Heart left ventricle (tissue), 16 donors: ENCODE data around the gene PCNT. TPM values are rescaled to one million over a fixed set of nuclear protein-coding genes. Genes with fewer than 3 reads are reported as not detected.

Experiments used
- ATAC-seq, 4 donors: fragments of 200-7000 bp; cut with Tn5 transposase; one replicate each; pipeline ENCODE4 v1.9.1; 2020 to 2022; ENCODE audit warnings: moderate library complexity in 4 of 4, mild to moderate bottlenecking in 3 of 4, moderate number of reproducible peaks in 1 of 4
- DNase-seq, 5 donors: peaks; one replicate each; pipeline ENCODE4 v3.0.0-alpha.2; 2020
- H3K27ac ChIP-seq, 12 donors: fragments of 200-600 bp; sonication (generic) in 4 of 12; one replicate each; pipeline versions ENCODE4 v1.5.0 to v1.8.0; 2016 to 2022; ENCODE audit warnings: mild to moderate bottlenecking in 2 of 12
- H3K27me3 ChIP-seq, 9 donors: fragments of 200-600 bp; sonication (generic) in 2 of 9; one replicate each; pipeline versions ENCODE4 v1.5.1 to v1.8.0; 2016 to 2022; ENCODE audit warnings: mild to moderate bottlenecking in 3 of 9
- H3K36me3 ChIP-seq, 9 donors: fragments of 200-600 bp; sonication (generic) in 2 of 9; one replicate each; pipeline versions ENCODE4 v1.5.0 to v1.8.0; 2018 to 2022; ENCODE audit warnings: mild to moderate bottlenecking in 2 of 9
- H3K4me1 ChIP-seq, 12 donors: fragments of 200-600 bp; sonication (generic) in 4 of 12; one replicate each; pipeline versions ENCODE4 v1.5.0 to v1.8.0; 2016 to 2022; ENCODE audit warnings: mild to moderate bottlenecking in 3 of 12
- H3K4me3 ChIP-seq, 12 donors: fragments of 200-600 bp; sonication (generic) in 4 of 12; one replicate each; pipeline versions ENCODE4 v1.5.0 to v1.8.0; 2017 to 2022; ENCODE audit warnings: mild to moderate bottlenecking in 9 of 12, moderate library complexity in 4 of 12
- H3K9me3 ChIP-seq, 12 donors: fragments of 200-600 bp; sonication (generic) in 4 of 12; one replicate each; pipeline versions ENCODE4 v1.5.0 to v1.8.0; 2016 to 2022; ENCODE audit warnings: mild to moderate bottlenecking in 1 of 12
- POLR2A ChIP-seq, 2 donors: fragments of 450-650 bp; IDR thresholded peaks; one replicate each; pipeline ENCODE4 v1.6.1; 2017; ENCODE audit warnings: antibody characterized with exemption in 2 of 2, mild to moderate bottlenecking in 2 of 2, moderate library complexity in 2 of 2
- WGBS, 4 donors: extraction: QIAGEN DNeasy Blood & Tissue Kit in 2 of 4; methylation state at CpG; one replicate each; pipeline versions ENCODE4 v1.1.5 to v1.1.7; 2013 to 2018; 5-methylcytosine and 5-hydroxymethylcytosine counted together
- intact Hi-C, 10 donors: fragments of 100-400 bp; cut with DNase I; formaldehyde crosslinking; loops; one replicate each; pipeline versions ENCODE4 v1.11.1 to v1.14.2; 2022
- polyA plus RNA-seq, 2 donors: library from polyadenylated mRNA; stranded (reverse); fragments of 200-250 nt; gene quantifications; one replicate each; pipeline ENCODE4 v1.2.3, GENCODE V29; 2013
- total RNA-seq, 9 donors: library from RNA; depleted of rRNA in 2 of 9; stranded (reverse); fragments of >200 nt in 2 of 9; fragmentation: NEBNext Ultra II Directional in 3 of 9; extraction: Animal tissue kit (Norgen Biotek cat#: 25700) in 3 of 9; gene quantifications; one replicate each; pipeline versions ENCODE4 v1.1.0 to v1.2.4, GENCODE V29; 2016 to 2023
- TF ChIP-seq, protein P1 (sequence below), 12 donors: fragments of 200-600 bp; sonication (generic) in 4 of 12; IDR thresholded peaks; one replicate each; pipeline versions ENCODE4 v1.5.0 to v1.8.0; 2018 to 2022; ENCODE audit warnings: antibody characterized with exemption in 12 of 12, mild to moderate bottlenecking in 5 of 12
- donor health status: ischemic (EF 13 %, LVEDD 7.1; RV severe dilation, severe dysfunction).
- donor health status: healthy with polysubstance abuse.
- donor health status: DM: no; HTN: yes; CAD: no.
- donor health status: DM: no; HTN: no; CAD: no.
- donor health status: ischemic (EF 25% LVEDD 6.9; RV normal size, moderate dysfunction).
- donor health status: ischemic (EF 25% LVEDD 5.7; RV mildly dilated, moderate dysfunction).
- donor health status: healthy.
- donor health status: DM: yes; HTN: yes; CAD: no.
- donor health status: ischemic (EF 35%, LVEDD 5.7; RV mildly dilated, moderate dysfunction).
- donor health status: nonischemic (EF 11% LVEDD 7.7; RV severe dilation, severe dysfunction).
- donor health status: DM: yes; HTN: yes; CAD: no.
- donor health status: PGD.
- donor health status: ischemic (EF 29% LVEDD 5.4; RV normal size, mild dysfunction).
- donor health status: nonischemic (EF 23%, LVEDD 6.1; RV moderate dilation, normal function).

The PCNT gene
- total and polyA plus RNA-seq, 11 donors = 17.0 to 73.0 (median 36.7) TPM

DNA sequence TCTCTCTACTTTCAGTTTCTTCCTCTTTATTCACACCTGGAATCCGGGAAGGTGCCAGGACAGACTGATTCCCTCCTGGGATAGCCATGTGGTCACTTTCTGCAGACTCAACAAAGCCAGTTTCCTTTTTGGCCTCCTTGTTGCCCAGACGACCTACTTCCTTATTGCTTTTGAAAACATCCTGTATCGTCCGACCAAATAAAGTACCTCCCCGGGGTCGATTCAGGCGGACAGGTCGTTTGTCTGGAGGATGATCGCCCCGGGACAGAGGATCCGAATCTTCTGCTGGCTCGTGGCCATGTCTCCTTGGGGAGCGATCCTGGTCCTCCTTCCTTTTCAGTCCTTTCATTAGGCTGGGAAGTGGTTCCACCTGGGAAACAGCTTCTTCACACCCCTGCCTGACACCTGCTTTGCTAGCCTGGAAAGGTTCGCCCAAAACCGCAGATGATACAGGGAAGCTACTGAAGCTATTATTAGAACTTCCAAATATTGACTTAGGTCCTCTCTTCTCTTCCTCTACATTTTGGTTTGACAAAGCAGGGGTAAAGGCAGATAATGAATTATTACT, 39.8 kb upstream of the PCNT start:
- intact Hi-C loops = loop anchor here in 3 of 10 donors (2.0 to 5.0 kb wide), 2 partner anchors 38 to 41 kb away; partner anchors contain the start of genes PCNT (in 3 of the 3) and C21orf58 (in 1 of the 3)
- TF ChIP-seq, protein P1, sequence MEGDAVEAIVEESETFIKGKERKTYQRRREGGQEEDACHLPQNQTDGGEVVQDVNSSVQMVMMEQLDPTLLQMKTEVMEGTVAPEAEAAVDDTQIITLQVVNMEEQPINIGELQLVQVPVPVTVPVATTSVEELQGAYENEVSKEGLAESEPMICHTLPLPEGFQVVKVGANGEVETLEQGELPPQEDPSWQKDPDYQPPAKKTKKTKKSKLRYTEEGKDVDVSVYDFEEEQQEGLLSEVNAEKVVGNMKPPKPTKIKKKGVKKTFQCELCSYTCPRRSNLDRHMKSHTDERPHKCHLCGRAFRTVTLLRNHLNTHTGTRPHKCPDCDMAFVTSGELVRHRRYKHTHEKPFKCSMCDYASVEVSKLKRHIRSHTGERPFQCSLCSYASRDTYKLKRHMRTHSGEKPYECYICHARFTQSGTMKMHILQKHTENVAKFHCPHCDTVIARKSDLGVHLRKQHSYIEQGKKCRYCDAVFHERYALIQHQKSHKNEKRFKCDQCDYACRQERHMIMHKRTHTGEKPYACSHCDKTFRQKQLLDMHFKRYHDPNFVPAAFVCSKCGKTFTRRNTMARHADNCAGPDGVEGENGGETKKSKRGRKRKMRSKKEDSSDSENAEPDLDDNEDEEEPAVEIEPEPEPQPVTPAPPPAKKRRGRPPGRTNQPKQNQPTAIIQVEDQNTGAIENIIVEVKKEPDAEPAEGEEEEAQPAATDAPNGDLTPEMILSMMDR (IDR thresholded peaks at IDR 0.05) = no peak
- TF ChIP-seq POLR2A (IDR thresholded peaks at IDR 0.05) = no peak
- WGBS, 4 donors = 57 to 68% (median 61%) methylated on average over 15 of the region's 15 CpGs
- Histone ChIP-seq H3K4me1 (peaks cover 0 to 69% (median 49%) of the 10 kb centered on the region in 12 donors), H3K27ac (peak overlapping the region in 2 of 12 donors; percentile 9 to 98), H3K4me3 (peak overlapping the region in 7 of 12 donors; percentile 0 to 99 (median 85)), H3K9me3 (no peaks in the 10 kb centered on the region), H3K27me3 (no peaks in the 10 kb centered on the region), H3K36me3 (peaks cover 0 to 63% (median 53%) of the 10 kb centered on the region in 9 donors)
- DNase-seq = no peak
- ATAC-seq = no peak

DNA sequence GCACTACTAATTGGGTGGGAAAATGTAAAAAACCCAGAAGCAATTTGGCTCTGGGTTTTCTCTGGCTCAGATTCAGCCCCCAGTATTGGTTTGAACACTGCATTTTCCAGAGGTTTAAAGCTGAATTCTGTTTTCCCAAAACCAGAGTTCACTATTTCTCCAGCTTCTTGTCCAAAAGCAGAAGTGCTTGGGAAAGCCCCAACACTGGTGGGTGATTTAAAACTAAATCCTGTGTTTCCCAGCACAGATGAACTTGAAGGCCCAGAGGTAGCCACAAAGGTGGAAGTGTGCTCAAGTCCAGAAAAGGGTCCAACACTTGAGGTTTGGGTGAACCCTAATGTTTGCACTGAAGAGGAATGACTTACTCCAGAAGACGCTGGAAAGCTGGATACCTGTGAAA, 39.2 kb upstream of the PCNT start:
- DNase-seq (no peak), ATAC-seq (no peak)
- Histone ChIP-seq H3K4me3 (peak overlapping the region in 7 of 12 donors; percentile 81 to 99 (median 90)), H3K36me3 (peaks cover 0 to 63% (median 47%) of the 10 kb centered on the region in 9 donors), H3K27me3 (no peaks in the 10 kb centered on the region), H3K4me1 (peaks cover 0 to 69% (median 49%) of the 10 kb centered on the region in 12 donors), H3K27ac (peak overlapping the region in 5 of 12 donors; percentile 94 to 99 (median 98)), H3K9me3 (no peaks in the 10 kb centered on the region)
- intact Hi-C loops = loop anchor here in 7 of 10 donors (2.0 to 5.0 kb wide), 2 partner anchors 38 to 40 kb away; partner anchors contain the start of genes PCNT (in 7 of the 7) and C21orf58 (in 5 of the 7)
- WGBS, 4 donors = 83 to 94% (median 93%) methylated on average over 1 of the region's 1 CpG
- TF ChIP-seq, protein P1 (IDR thresholded peaks at IDR 0.05) = no peak
- TF ChIP-seq POLR2A (IDR thresholded peaks at IDR 0.05) = no peak

DNA sequence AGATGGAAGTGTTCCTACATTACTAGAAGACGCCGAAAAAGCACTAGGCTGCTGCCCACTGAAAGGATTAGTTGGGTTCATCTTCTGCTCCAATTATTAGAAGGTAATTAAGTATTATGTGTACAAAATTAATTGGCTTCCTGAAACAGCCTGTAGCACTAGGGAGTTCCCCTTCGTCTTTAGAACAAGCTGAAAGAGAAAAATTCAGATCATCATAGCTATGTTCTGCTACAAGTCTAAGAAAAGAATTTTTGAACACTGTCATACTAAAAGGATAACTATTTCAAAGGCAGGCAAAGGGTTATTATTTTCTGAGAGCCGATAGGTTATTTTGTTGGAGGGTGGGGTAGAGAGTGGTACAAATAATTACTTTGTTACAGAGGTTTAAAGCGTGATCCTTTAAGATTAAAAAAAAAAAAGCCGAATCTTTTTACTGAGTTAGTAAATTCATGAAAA, 38.7 kb upstream of the PCNT start, which contains the start of gene MCM3AP:
TSS of gene MCM3AP (minus strand) at position 406 of the 456 bp plus-strand sequence. CDS start at position 81, 325 bp downstream.
- Histone ChIP-seq H3K4me3 (peak within 1 kb of the TSS; percentile 70 to 99 (median 89)), H3K4me1 (peaks cover 0 to 69% (median 49%) of the 10 kb centered on the region in 12 donors), H3K27ac (peak within 1 kb of the TSS; percentile 85 to 99 (median 98)), H3K27me3 (no peaks in the 10 kb centered on the region), H3K9me3 (no peaks in the 10 kb centered on the region), H3K36me3 (peaks cover 0 to 58% (median 42%) of the 10 kb centered on the region in 9 donors)
- no peak for TF ChIP-seq POLR2A (IDR thresholded peaks at IDR 0.05)
- TF ChIP-seq, protein P1 (IDR thresholded peaks at IDR 0.05) = no peak
- 31 to 34% (median 33%) methylated on average over 6 of the region's 6 CpGs for WGBS, 4 donors
- no peak for ATAC-seq
- intact Hi-C loops = loop anchor here in 6 of 10 donors (2.0 to 5.0 kb wide), 2 partner anchors 37 to 40 kb away; partner anchors contain the start of genes PCNT (in 6 of the 6) and C21orf58 (in 4 of the 6)
- no peak for DNase-seq
